SU-DHL-6 (cell line): ENCODE results near the gene SLC2A6.

Source experiments
- EZH2phosphoT487 ChIP-seq: fragments of 200-600 bp; sonication (generic), shearing (Covaris generic); conservative IDR thresholded peaks from 2 replicates; pipeline ENCODE4 v1.6.1; 2018; ENCODE audit warnings: mild to moderate bottlenecking, antibody characterized with exemption, low read length, moderate library complexity, mixed read lengths
- TF ChIP-seq, protein P1 (sequence below): fragments of 200-600 bp; sonication (generic); IDR thresholded peaks from one replicate; pipeline ENCODE4 v1.5.1; 2017; ENCODE audit warnings: antibody characterized with exemption, mild to moderate bottlenecking, low read length, moderate library complexity; ENCODE audit not compliant: insufficient read depth, poor library complexity, severe bottlenecking

DNA sequence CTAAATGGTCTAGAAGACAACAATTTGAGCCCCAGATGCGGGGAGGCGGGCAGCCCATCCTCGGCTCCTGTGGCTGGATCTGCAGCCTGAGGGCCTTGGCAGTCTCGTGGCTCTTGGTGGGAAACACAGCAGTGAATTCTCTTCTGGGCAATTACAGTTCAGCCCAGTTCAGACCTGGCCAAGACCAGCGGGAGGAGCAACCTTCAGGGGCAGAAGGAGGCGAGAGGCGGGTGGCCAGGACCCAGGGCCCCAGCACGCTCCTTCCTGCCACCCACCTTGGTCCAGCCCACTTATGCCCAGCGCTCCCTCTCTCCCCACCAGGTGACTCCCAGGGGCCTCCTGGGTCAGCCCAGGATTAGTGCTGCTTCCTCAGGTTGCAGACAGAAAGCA, 38.1 kb upstream of the SLC2A6 start:
- TF ChIP-seq, protein P1, sequence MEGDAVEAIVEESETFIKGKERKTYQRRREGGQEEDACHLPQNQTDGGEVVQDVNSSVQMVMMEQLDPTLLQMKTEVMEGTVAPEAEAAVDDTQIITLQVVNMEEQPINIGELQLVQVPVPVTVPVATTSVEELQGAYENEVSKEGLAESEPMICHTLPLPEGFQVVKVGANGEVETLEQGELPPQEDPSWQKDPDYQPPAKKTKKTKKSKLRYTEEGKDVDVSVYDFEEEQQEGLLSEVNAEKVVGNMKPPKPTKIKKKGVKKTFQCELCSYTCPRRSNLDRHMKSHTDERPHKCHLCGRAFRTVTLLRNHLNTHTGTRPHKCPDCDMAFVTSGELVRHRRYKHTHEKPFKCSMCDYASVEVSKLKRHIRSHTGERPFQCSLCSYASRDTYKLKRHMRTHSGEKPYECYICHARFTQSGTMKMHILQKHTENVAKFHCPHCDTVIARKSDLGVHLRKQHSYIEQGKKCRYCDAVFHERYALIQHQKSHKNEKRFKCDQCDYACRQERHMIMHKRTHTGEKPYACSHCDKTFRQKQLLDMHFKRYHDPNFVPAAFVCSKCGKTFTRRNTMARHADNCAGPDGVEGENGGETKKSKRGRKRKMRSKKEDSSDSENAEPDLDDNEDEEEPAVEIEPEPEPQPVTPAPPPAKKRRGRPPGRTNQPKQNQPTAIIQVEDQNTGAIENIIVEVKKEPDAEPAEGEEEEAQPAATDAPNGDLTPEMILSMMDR, result no peak
- no peak for TF ChIP-seq EZH2phosphoT487
